Small intestine (tissue), 7 donors: ENCODE data around the gene TNFRSF1B. TPM values are rescaled to one million over a fixed set of nuclear protein-coding genes. Genes with fewer than 3 reads are reported as not detected.
A peak's percentile ranks its signal among the peaks of the same experiment; 100 is the strongest.

Experiments used
- DNase-seq, 2 donors: peaks; one replicate each; pipeline versions ENCODE4 v3.0.0 to v3.0.0-alpha.2; 2013
- FAIRE-seq: peaks from 2 replicates; lab custom pipeline; 2012; peaks lifted over from hg19 to GRCh38; lab: Jason Lieb, UNC
- H3K27ac ChIP-seq, 3 donors: one replicate each; pipeline ENCODE4 v1.5.1; 2013; ENCODE audit warnings: low read length in 2 of 3, mild to moderate bottlenecking in 2 of 3, control low read depth in 1 of 3, inconsistent platforms in 1 of 3, low read depth in 1 of 3, moderate library complexity in 1 of 3
- H3K27me3 ChIP-seq, 3 donors: one replicate each; pipeline ENCODE4 v1.6.1; 2013; ENCODE audit warnings: low read length in 3 of 3, inconsistent platforms in 1 of 3; ENCODE audit not compliant: control insufficient read depth in 3 of 3, insufficient read depth in 3 of 3
- H3K36me3 ChIP-seq, 3 donors: one replicate each; pipeline ENCODE4 v1.6.1; 2013; ENCODE audit warnings: low read length in 3 of 3, inconsistent platforms in 1 of 3, low read depth in 1 of 3, mild to moderate bottlenecking in 1 of 3, moderate library complexity in 1 of 3; ENCODE audit not compliant: control insufficient read depth in 3 of 3, insufficient read depth in 2 of 3
- H3K4me1 ChIP-seq, 3 donors: one replicate each; pipeline ENCODE4 v1.6.1; 2013; ENCODE audit warnings: low read length in 2 of 3, inconsistent platforms in 1 of 3, low read depth in 1 of 3, mild to moderate bottlenecking in 1 of 3, moderate library complexity in 1 of 3; ENCODE audit not compliant: control insufficient read depth in 3 of 3, insufficient read depth in 2 of 3
- H3K4me3 ChIP-seq, 3 donors: one replicate each; pipeline ENCODE4 v1.5.1; 2013; ENCODE audit warnings: low read length in 3 of 3, control low read depth in 1 of 3, inconsistent platforms in 1 of 3, low read depth in 1 of 3, mild to moderate bottlenecking in 1 of 3, moderate library complexity in 1 of 3
- H3K9me3 ChIP-seq, 2 donors: one replicate each; pipeline ENCODE4 v1.6.1; 2013; ENCODE audit warnings: low read depth in 1 of 2, low read length in 1 of 2; ENCODE audit not compliant: control insufficient read depth in 2 of 2, insufficient read depth in 1 of 2
- WGBS, 3 donors: extraction: QIAGEN DNeasy Blood & Tissue Kit; methylation state at CpG; one replicate each; pipeline ENCODE4 v1.1.7; 2013; 5-methylcytosine and 5-hydroxymethylcytosine counted together
- polyA plus RNA-seq, 4 donors: library from polyadenylated mRNA; stranded (reverse) in 3 of 4; unstranded in 1 of 4; fragments of 200-250 nt in 3 of 4; fragments of 120-200 nt in 1 of 4; gene quantifications; one replicate each; pipeline versions ENCODE4 v1.2.1 to v1.2.3, GENCODE V29; 2013
- donor health status: healthy with polysubstance abuse.
- donor health status: control.
- donor health status: control.
- donor health status: Bipolar disorder and iron deficiency.
- donor health status: healthy.

The TNFRSF1B gene
- polyA plus RNA-seq, 4 donors: 16.0 to 30.4 (median 18.6) TPM

DNA sequence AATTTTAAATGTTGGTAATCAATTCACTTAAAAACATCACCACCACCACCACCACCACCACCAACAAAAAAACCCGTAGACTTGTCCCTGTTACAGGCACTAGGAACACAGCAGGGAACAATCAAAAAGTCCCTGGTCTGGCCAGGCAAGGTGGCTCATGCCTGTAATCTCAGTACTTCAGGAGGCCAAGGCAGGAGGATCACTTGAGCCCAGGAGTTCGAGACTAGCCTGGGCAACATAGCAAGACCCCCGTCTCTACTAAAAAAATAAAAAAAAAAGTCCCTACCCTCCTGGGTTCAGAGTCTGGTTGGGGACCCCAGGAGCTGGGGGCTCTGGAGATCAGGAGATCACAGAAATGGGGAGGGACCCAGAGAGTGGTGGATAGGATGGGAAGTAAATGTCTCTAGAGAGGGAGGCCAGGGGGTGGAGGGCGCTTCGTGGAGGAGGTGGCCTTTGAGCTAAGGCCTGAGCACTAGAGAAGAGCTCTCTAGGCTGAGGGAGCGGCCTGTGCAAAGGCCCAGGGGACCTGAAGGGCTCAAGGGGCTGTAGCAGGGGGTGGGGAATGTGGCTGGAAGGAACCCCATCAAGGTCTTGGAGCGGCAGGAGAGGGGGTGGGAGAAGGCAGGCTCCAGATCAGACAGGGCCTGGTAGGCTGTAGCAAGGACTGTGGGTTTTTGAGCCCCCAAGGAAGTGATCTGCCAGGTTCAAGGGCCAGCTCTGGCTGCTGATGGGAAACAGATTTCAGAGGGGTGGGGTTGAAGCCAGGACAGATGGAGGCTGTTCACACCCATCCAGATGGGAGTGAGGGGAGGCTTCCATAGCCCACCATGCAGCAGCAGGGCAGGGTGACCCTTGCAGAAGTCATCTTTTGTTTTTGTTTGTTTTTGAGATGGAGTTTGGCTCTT, 38.2 kb downstream of the TNFRSF1B start:
- 83 to 86% (median 85%) methylated on average over 7 of the region's 7 CpGs for WGBS, 3 donors
- peaks cover 6 to 43% (median 15%) of the 10 kb centered on the region in 3 donors for H3K36me3 ChIP-seq
- no peaks in the 10 kb centered on the region for H3K4me1 ChIP-seq
- no peak overlapping the region for H3K4me3 ChIP-seq
- FAIRE-seq (no peak), DNase-seq (no peak)
- H3K9me3 ChIP-seq: no peaks in the 10 kb centered on the region
- no peaks in the 10 kb centered on the region for H3K27me3 ChIP-seq
- H3K27ac ChIP-seq: no peak overlapping the region

- H3K4me1 ChIP-seq: no peaks in the 10 kb centered on the region
- H3K27me3 ChIP-seq: no peaks in the 10 kb centered on the region
- no peak overlapping the region for H3K4me3 ChIP-seq
- FAIRE-seq (no peak), DNase-seq (no peak)
- no peak overlapping the region for H3K27ac ChIP-seq
- peaks cover 6 to 43% (median 11%) of the 10 kb centered on the region in 3 donors for H3K36me3 ChIP-seq
- no peaks in the 10 kb centered on the region for H3K9me3 ChIP-seq
- 91 to 93% (median 92%) methylated on average over 5 of the region's 5 CpGs for WGBS, 3 donors
Measured at GRCh38 chr1:12206238-12206637, 39.4 kb downstream of the TNFRSF1B start.

- no peak overlapping the region for H3K27ac ChIP-seq
- no peaks in the 10 kb centered on the region for H3K27me3 ChIP-seq
- DNase-seq (no peak), FAIRE-seq (no peak)
- peaks cover under 1 to 40% (median 6%) of the 10 kb centered on the region in 3 donors for H3K36me3 ChIP-seq
- 82 to 85% (median 83%) methylated on average over 17 of the region's 17 CpGs for WGBS, 3 donors
- no peaks in the 10 kb centered on the region for H3K4me1 ChIP-seq
- no peak overlapping the region for H3K4me3 ChIP-seq
- no peaks in the 10 kb centered on the region for H3K9me3 ChIP-seq
Measured at GRCh38 chr1:12206792-12207424, 40.1 kb downstream of the TNFRSF1B start.

DNA sequence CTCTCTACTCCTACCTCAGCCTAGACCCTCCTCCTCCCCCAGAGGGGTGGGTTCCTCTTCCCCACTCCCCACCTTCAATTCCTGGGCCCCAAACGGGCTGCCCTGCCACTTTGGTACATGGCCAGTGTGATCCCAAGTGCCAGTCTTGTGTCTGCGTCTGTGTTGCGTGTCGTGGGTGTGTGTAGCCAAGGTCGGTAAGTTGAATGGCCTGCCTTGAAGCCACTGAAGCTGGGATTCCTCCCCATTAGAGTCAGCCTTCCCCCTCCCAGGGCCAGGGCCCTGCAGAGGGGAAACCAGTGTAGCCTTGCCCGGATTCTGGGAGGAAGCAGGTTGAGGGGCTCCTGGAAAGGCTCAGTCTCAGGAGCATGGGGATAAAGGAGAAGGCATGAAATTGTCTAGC, 41.5 kb downstream of the TNFRSF1B start:
- H3K36me3 ChIP-seq: peaks cover 0 to 28% (median 4%) of the 10 kb centered on the region in 3 donors
- no peaks in the 10 kb centered on the region for H3K9me3 ChIP-seq
- H3K4me1 ChIP-seq: no peaks in the 10 kb centered on the region
- H3K27ac ChIP-seq: no peak overlapping the region
- FAIRE-seq (no peak), DNase-seq (no peak)
- H3K27me3 ChIP-seq: no peaks in the 10 kb centered on the region
- H3K4me3 ChIP-seq: no peak overlapping the region
- WGBS, 3 donors: 71 to 74% (median 73%) methylated on average over 6 of the region's 6 CpGs

DNA sequence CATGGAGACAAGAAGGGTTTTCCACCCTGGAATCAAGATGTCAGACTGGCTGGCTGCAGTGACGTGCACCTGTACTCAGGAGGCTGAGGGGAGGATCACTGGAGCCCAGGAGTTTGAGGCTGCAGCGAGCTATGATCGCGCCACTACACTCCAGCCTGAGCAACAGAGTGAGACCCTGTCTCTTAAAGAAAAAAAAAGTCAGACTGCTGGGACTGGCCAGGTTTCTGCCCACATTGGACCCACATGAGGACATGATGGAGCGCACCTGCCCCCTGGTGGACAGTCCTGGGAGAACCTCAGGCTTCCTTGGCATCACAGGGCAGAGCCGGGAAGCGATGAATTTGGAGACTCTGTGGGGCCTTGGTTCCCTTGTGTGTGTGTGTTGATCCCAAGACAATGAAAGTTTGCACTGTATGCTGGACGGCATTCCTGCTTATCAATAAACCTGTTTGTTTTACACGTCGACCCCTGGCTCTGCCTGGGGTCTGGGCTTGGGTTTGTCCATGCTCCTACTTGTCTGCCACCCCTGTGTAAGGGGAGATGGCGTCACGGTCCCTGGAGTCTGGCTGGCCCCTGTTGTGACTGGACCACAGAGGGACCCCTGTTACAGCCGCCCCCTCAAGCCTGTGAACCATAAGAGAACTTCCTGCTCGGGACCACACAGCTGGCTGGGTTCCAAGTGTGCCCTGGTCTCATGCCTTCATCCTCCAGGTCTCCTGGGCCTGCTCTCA, 42.1 kb downstream of the TNFRSF1B start:
- FAIRE-seq (no peak), DNase-seq (peak; percentile 78 to 81)
- no peaks in the 10 kb centered on the region for H3K9me3 ChIP-seq

DNA sequence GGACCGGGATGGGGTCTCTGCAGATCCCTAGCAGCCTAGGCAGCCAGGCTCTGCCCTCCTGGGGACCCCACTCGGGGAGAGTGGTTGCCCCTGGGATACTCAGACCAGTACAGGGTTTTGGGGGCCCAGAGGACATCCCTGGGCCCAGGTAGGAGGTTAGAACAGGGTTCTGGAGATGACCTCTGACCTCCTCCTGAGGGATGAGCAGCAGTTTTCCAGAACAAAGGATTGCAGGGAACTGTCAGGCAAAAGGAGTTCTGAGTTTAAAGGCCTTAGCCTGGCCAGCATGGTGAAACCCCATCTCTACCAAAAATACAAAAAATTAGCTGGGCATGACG, 42.7 kb downstream of the TNFRSF1B start:
- 59 to 68% (median 65%) methylated on average over 3 of the region's 3 CpGs for whole genome bisulfite sequencing, 3 donors
- Histone ChIP-seq H3K4me1 (no peaks in the 10 kb centered on the region), H3K9me3 (no peaks in the 10 kb centered on the region), H3K36me3 (peaks cover 0 to 21% (median 4%) of the 10 kb centered on the region in 3 donors), H3K27ac (no peak overlapping the region), H3K27me3 (peaks cover 0 to 4% (median 0%) of the 10 kb centered on the region in 3 donors), H3K4me3 (no peak overlapping the region)
- DNase-seq: no peak
- FAIRE-seq: no peak

More for the DNA sequence above, 42.1 kb downstream of the TNFRSF1B start:
- Histone ChIP-seq H3K36me3 (peaks cover 0 to 25% (median 4%) of the 10 kb centered on the region in 3 donors), H3K4me3 (no peak overlapping the region), H3K4me1 (no peaks in the 10 kb centered on the region), H3K27ac (no peak overlapping the region), H3K27me3 (no peaks in the 10 kb centered on the region)
- 32 to 37% (median 35%) methylated on average over 14 of the region's 14 CpGs for WGBS, 3 donors

DNA sequence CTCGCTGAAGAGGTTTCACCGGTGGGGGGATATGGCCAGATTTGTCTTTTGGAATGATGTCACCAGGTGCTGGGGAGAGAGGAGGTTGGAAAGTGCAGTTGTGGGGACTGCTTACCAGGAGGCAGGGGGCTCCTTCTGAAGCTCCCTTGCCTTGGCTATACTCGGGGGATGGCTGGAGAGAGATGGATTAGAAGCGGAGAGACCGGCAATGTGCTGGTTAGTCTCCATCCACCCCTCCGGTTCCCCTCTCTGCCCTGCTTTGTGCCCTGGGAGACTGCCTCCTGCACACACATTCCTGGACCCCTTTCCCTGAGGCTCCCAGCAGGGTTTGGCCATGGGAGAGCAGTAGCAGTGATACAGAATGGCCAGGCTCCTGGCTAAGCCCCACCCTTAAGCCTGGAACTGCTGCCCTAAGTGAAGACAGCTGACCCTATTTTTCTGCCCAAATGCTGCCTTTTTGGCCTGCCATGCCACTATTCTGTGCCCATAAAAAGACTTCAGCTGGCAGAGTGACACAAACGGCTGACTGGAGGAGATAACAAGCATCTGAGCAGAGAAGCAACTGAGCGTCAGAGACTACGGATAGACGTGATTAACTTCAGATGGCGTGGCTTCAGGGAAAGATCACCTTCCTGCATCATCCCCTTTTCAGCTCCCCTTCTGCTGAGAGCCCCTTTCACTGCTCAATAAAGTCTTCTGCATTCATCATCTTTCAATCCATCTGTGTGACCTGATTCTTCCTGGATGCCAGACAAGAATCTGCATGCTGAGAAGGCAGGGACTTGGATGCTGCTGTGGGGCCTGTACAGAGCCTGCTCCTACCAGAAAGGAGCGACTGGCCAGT, 48.5 kb downstream of the TNFRSF1B start:
- Histone ChIP-seq H3K27ac (no peak overlapping the region), H3K9me3 (peaks cover 0 to 14% of the 10 kb centered on the region in 2 donors), H3K4me3 (no peak overlapping the region), H3K36me3 (no peaks in the 10 kb centered on the region), H3K27me3 (peaks cover 0 to 11% (median 0%) of the 10 kb centered on the region in 3 donors), H3K4me1 (peaks cover 0 to 4% (median 0%) of the 10 kb centered on the region in 3 donors)
- DNase-seq: no peak
- FAIRE-seq: no peak
- WGBS, 3 donors: 83 to 88% (median 84%) methylated on average over 12 of the region's 12 CpGs
